ENCODE data around the gene HOXB8.

GRCh38 chr17:48610282-48611211, 4.5 kb downstream of the HOXB8 start, which contains the start of gene HOXB7:
- no peak for TF ChIP-seq TAF1 (IDR thresholded peaks at IDR 0.05; ENCODE audit: low read depth, low read length)
- no peak; the same call in 1 of the 2 replicates for TF ChIP-seq POLR2A (IDR thresholded peaks at IDR 0.05; ENCODE audit: low read depth, low read length)
- no peak for TF ChIP-seq POLR2AphosphoS5 (IDR thresholded peaks at IDR 0.05; ENCODE audit: low read depth, low read length)
- TF ChIP-seq POU2F2 (IDR thresholded peaks at IDR 0.05; ENCODE audit: low read depth, low read length), result no peak
- TF ChIP-seq PAX5 (IDR thresholded peaks at IDR 0.05; ENCODE audit: insufficient read depth, low read length, severe bottlenecking), result no peak
